DMS153 treated with DMSO at 0.1 percent for 48 hours (cell line): ENCODE measurements around the gene DPM1.

Experiments
- DNase-seq: peaks from one replicate; lab custom pipeline; 2025; ENCODE audit not compliant: unreplicated experiment; lab: John Stamatoyannopoulos, UW

Gene DPM1

GRCh38 chr20:50957798-50958614, at the start of gene DPM1:
Gene DPM1, minus strand, starts transcription at chr20:50958532. Its CDS starts 9 bp downstream, at chr20:50958523.
- DNase-seq: no peak

- DNase-seq: no peak
Measured at GRCh38 chr20:51005214-51005613, 46.9 kb upstream of the DPM1 start.

GRCh38 chr20:51004781-51005180, 46.4 kb upstream of the DPM1 start:
- DNase-seq: no peak

GRCh38 chr20:51004305-51004727, 46.0 kb upstream of the DPM1 start:
- no peak for DNase-seq

GRCh38 chr20:51003753-51004152, 45.4 kb upstream of the DPM1 start:
- DNase-seq: no peak

GRCh38 chr20:51002633-51003032, 44.3 kb upstream of the DPM1 start:
- DNase-seq: no peak

GRCh38 chr20:51001430-51002265, 43.3 kb upstream of the DPM1 start:
- no peak for DNase-seq

- DNase-seq: no peak
Measured at GRCh38 chr20:50999355-50999754, 41.0 kb upstream of the DPM1 start.

GRCh38 chr20:50996901-50997865, 38.9 kb upstream of the DPM1 start:
- DNase-seq: no peak

- no peak for DNase-seq
Measured at GRCh38 chr20:50995506-50995905, 37.2 kb upstream of the DPM1 start.

GRCh38 chr20:50993876-50994275, 35.5 kb upstream of the DPM1 start:
- no peak for DNase-seq

- peak; percentile 21 for DNase-seq
Measured at GRCh38 chr20:50992733-50993457, 34.6 kb upstream of the DPM1 start.

- DNase-seq: no peak
Measured at GRCh38 chr20:50992336-50992732, 34.0 kb upstream of the DPM1 start.

GRCh38 chr20:50991076-50991475, 32.7 kb upstream of the DPM1 start:
- no peak for DNase-seq

- DNase-seq: peak; percentile 67
Measured at GRCh38 chr20:50987493-50988210, 29.3 kb upstream of the DPM1 start.

GRCh38 chr20:50983321-50983720, 25.0 kb upstream of the DPM1 start:
- no peak for DNase-seq

- peak; percentile 9 for DNase-seq
Measured at GRCh38 chr20:50982363-50982762, 24.0 kb upstream of the DPM1 start.

GRCh38 chr20:50981714-50982048, 23.3 kb upstream of the DPM1 start:
- no peak for DNase-seq

GRCh38 chr20:50980851-50981713, 22.8 kb upstream of the DPM1 start:
- DNase-seq: peak; percentile 20
